Measurements from ENCODE around the gene SESN3.

GRCh38 chr11:95232666-95233065, 1.7 kb upstream of the SESN3 start:
- TF ChIP-seq, protein P1, sequence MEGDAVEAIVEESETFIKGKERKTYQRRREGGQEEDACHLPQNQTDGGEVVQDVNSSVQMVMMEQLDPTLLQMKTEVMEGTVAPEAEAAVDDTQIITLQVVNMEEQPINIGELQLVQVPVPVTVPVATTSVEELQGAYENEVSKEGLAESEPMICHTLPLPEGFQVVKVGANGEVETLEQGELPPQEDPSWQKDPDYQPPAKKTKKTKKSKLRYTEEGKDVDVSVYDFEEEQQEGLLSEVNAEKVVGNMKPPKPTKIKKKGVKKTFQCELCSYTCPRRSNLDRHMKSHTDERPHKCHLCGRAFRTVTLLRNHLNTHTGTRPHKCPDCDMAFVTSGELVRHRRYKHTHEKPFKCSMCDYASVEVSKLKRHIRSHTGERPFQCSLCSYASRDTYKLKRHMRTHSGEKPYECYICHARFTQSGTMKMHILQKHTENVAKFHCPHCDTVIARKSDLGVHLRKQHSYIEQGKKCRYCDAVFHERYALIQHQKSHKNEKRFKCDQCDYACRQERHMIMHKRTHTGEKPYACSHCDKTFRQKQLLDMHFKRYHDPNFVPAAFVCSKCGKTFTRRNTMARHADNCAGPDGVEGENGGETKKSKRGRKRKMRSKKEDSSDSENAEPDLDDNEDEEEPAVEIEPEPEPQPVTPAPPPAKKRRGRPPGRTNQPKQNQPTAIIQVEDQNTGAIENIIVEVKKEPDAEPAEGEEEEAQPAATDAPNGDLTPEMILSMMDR (IDR thresholded peaks at IDR 0.05; ENCODE audit: borderline replicate concordance, extremely low read depth, low read length, poor library complexity, severe bottlenecking) = no peak
- TF ChIP-seq EZH2 (IDR thresholded peaks at IDR 0.05; ENCODE audit: borderline replicate concordance, low read depth, low read length, severe bottlenecking) = no peak
